Measurements from ENCODE around the gene MTA1. TPM values are rescaled to one million over a fixed set of nuclear protein-coding genes. Genes with fewer than 3 reads are reported as not detected.
A peak's percentile ranks its signal among the peaks of the same experiment; 100 is the strongest.

The MTA1 gene
- total RNA-seq, 2 experiments from 2014 or later = 107 to 113 TPM

- no peaks in the 10 kb centered on the region for H3K9me3 ChIP-seq (ENCODE audit: control insufficient read depth in 1 of 2, insufficient read depth in 1 of 2, low read length in 2 of 2)
- no peaks in the 10 kb centered on the region for H3K36me3 Mint-ChIP-seq (ENCODE audit: low read depth)
- ATAC-seq (ENCODE audit: poor library complexity) (no peak), DNase-seq (peak in 1 of 14 experiments; percentile 40)
- H3K27ac ChIP-seq (ENCODE audit: low read depth in 1 of 2, low read length in 2 of 2) = no peak overlapping the region
- no peak overlapping the region for H3K4me3 ChIP-seq (ENCODE audit: low read length)
- no peaks in the 10 kb centered on the region for H3K9me3 Mint-ChIP-seq
- no peaks in the 10 kb centered on the region for H3K27me3 Mint-ChIP-seq
- H3K27ac Mint-ChIP-seq = no peak overlapping the region
- POLR2A ChIA-PET = no interaction called here
- H3K4me1 ChIP-seq (ENCODE audit: insufficient read depth, low read length) = peaks cover 13% of the 10 kb centered on the region
- no peaks in the 10 kb centered on the region for H3K27me3 ChIP-seq (ENCODE audit: control insufficient read depth in 1 of 2, insufficient read depth in 2 of 2, low read length in 2 of 2)
- peaks cover 13% of the 10 kb centered on the region for H3K36me3 ChIP-seq (ENCODE audit: insufficient read depth, low read length)
- intact Hi-C loops (cut with DNase I, micrococcal nuclease) = loop anchor here in 1 of 2 experiments (10.0 kb wide), 1 partner anchor 701 kb away; the partner anchor contains the start of gene AKT1
- no peak for TF ChIP-seq CTCF (IDR thresholded peaks at IDR 0.05)
- no peak overlapping the region for H3K4me3 Mint-ChIP-seq
- H3K4me1 Mint-ChIP-seq (ENCODE audit: low read depth) = no peaks in the 10 kb centered on the region
- CTCF ChIA-PET = no interaction called here
These were observed 76.6 kb downstream of the MTA1 start for GRCh38 chr14:105495990-105496830.

GRCh38 chr14:105496831-105497591 lies 77.4 kb downstream of the MTA1 start:
- Histone ChIP-seq H3K9me3 (ENCODE audit: control insufficient read depth in 1 of 2, insufficient read depth in 1 of 2, low read length in 2 of 2) (no peaks in the 10 kb centered on the region), H3K27ac (ENCODE audit: low read depth in 1 of 2, low read length in 2 of 2) (no peak overlapping the region), H3K27me3 (ENCODE audit: control insufficient read depth in 1 of 2, insufficient read depth in 2 of 2, low read length in 2 of 2) (no peaks in the 10 kb centered on the region), H3K4me3 (ENCODE audit: low read length) (no peak overlapping the region), H3K4me1 (ENCODE audit: insufficient read depth, low read length) (peaks cover 6% of the 10 kb centered on the region), H3K36me3 (ENCODE audit: insufficient read depth, low read length) (peaks cover 13% of the 10 kb centered on the region)
- H3K9me3 Mint-ChIP-seq = no peaks in the 10 kb centered on the region
- intact Hi-C loops (cut with DNase I, micrococcal nuclease) = loop anchor here in 1 of 2 experiments (10.0 kb wide), 1 partner anchor 702 kb away; the partner anchor contains the start of gene AKT1
- no peak overlapping the region for H3K4me3 Mint-ChIP-seq
- no peak for ATAC-seq (ENCODE audit: poor library complexity)
- peak in 1 of 14 experiments; percentile 38 for DNase-seq
- H3K27ac Mint-ChIP-seq = no peak overlapping the region
- H3K27me3 Mint-ChIP-seq = no peaks in the 10 kb centered on the region
- no peaks in the 10 kb centered on the region for H3K4me1 Mint-ChIP-seq (ENCODE audit: low read depth)
- ChIA-PET POLR2A (no interaction called here), CTCF (no interaction called here)
- no peak for TF ChIP-seq CTCF (IDR thresholded peaks at IDR 0.05)
- no peaks in the 10 kb centered on the region for H3K36me3 Mint-ChIP-seq (ENCODE audit: low read depth)

GRCh38 chr14:105497671-105498429 lies 78.2 kb downstream of the MTA1 start:
- no peaks in the 10 kb centered on the region for H3K27me3 Mint-ChIP-seq
- TF ChIP-seq CTCF (IDR thresholded peaks at IDR 0.05) = no peak
- H3K27me3 ChIP-seq (ENCODE audit: control insufficient read depth in 1 of 2, insufficient read depth in 2 of 2, low read length in 2 of 2) = no peaks in the 10 kb centered on the region
- ATAC-seq (ENCODE audit: poor library complexity) = no peak
- peak in 1 of 14 experiments; percentile 52 for DNase-seq
- CTCF ChIA-PET = no interaction called here
- H3K4me3 ChIP-seq (ENCODE audit: low read length) = no peak overlapping the region
- H3K4me1 ChIP-seq (ENCODE audit: insufficient read depth, low read length) = no peaks in the 10 kb centered on the region
- H3K9me3 Mint-ChIP-seq = no peaks in the 10 kb centered on the region
- peaks cover 9% of the 10 kb centered on the region for H3K36me3 ChIP-seq (ENCODE audit: insufficient read depth, low read length)
- no peaks in the 10 kb centered on the region for H3K36me3 Mint-ChIP-seq (ENCODE audit: low read depth)
- POLR2A ChIA-PET = no interaction called here
- peak overlapping the region; percentile 59 for H3K27ac Mint-ChIP-seq
- no peaks in the 10 kb centered on the region for H3K4me1 Mint-ChIP-seq (ENCODE audit: low read depth)
- no peaks in the 10 kb centered on the region for H3K9me3 ChIP-seq (ENCODE audit: control insufficient read depth in 1 of 2, insufficient read depth in 1 of 2, low read length in 2 of 2)
- H3K4me3 Mint-ChIP-seq = no peak overlapping the region
- no peak overlapping the region for H3K27ac ChIP-seq (ENCODE audit: low read depth in 1 of 2, low read length in 2 of 2)
- intact Hi-C loops (cut with DNase I, micrococcal nuclease) = loop anchor here in 1 of 2 experiments (10.0 kb wide), 1 partner anchor 703 kb away; the partner anchor contains the start of gene AKT1
